ENCODE measurements around the gene CCDC74B.
"Not testable (repeated sequence)": the region's sequence is repeated elsewhere in the genome, so short reads cannot be mapped to it uniquely, and the experiment has no call there.

Gene CCDC74B

DNA sequence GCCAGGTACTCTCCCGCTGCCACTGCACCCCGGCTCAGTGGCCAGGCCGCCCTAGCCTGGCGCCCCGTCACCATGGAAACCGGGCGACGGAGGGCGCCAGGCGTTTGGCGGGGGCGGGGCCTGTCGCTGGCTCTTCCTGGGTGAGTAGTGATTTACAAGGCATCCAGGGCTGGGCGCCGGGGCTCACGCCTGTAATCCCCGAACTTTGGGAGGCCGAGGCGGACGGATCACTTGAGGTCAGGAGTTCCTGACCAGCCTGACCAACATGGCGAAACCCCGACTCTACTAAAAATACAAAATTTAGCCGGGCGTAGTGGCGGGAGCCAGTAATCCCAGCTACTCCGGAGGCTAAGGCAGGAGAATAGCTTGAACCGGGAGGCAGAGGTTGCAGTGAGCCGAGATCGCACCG lies at the start of gene CCDC74B:
Gene CCDC74B (minus strand): TSS at position 107 of the 409 bp plus-strand sequence. CDS start 116 bp downstream, outside the sequence.
- TF ChIP-seq CTCF (IDR thresholded peaks at IDR 0.05) = not testable (repeated sequence)

GRCh38 chr2:130190237-130190636 lies 45.3 kb upstream of the CCDC74B start:
- no peak for TF ChIP-seq CTCF (IDR thresholded peaks at IDR 0.05)

DNA sequence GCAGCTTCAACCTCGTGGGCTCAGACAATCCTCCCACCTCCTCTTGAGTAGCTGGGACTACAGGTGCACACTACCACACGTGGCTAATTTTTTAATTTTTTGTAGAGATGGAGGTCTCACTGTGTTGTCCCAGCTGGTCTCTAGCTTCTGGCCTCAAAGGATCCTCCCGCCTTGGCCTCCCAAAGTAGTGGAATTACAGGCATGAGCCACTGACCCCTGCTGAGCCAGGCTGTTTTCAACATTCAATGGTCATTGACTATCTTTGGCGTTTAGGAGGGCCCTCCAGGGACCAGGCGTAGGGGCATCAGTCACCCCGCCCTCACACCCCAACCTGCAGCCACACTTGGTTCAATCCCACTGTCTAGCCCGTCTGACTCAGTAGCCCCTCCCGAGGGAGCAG lies 42.4 kb upstream of the CCDC74B start:
- no peak for TF ChIP-seq CTCF (IDR thresholded peaks at IDR 0.05)

- TF ChIP-seq CTCF (IDR thresholded peaks at IDR 0.05) = no peak
Measured at GRCh38 chr2:130186391-130186790, 41.5 kb upstream of the CCDC74B start.

- TF ChIP-seq CTCF (IDR thresholded peaks at IDR 0.05) = no peak
Measured at GRCh38 chr2:130185896-130186295, 41.0 kb upstream of the CCDC74B start.

GRCh38 chr2:130185436-130185835 lies 40.5 kb upstream of the CCDC74B start:
- no peak for TF ChIP-seq CTCF (IDR thresholded peaks at IDR 0.05)

GRCh38 chr2:130183512-130184373 lies 38.8 kb upstream of the CCDC74B start:
- no peak for TF ChIP-seq CTCF (IDR thresholded peaks at IDR 0.05)
